Stimulated activated memory B cell treated with anti-CD40 and anti-IgM and Interleukin-4, amounts not matched to agents 10 μg/mL and 1 μg/mL and 100 μg/mL, for 72 hours (primary cell): ENCODE data around the gene SYT3.

Source experiments
- ATAC-seq: fragments of 150-1000 bp; cut with Tn5 transposase; 2 replicates; pipeline ENCODE4 v1.10.0; 2021
- H3K27ac Mint-ChIP-seq: one replicate; pipeline ENCODE4 v1.8.0; 2022; ENCODE audit warnings: mild to moderate bottlenecking, mixed read lengths
- H3K27me3 Mint-ChIP-seq: one replicate; pipeline ENCODE4 v1.8.0; 2022; ENCODE audit warnings: mixed read lengths
- H3K36me3 Mint-ChIP-seq: one replicate; pipeline ENCODE4 v1.8.0; 2022; ENCODE audit warnings: mixed read lengths
- H3K4me1 Mint-ChIP-seq: one replicate; pipeline ENCODE4 v1.8.0; 2022; ENCODE audit warnings: mixed read lengths
- H3K4me3 Mint-ChIP-seq: one replicate; pipeline ENCODE4 v1.8.0; 2022; ENCODE audit warnings: mild to moderate bottlenecking, moderate library complexity, mixed read lengths
- H3K9me3 Mint-ChIP-seq: one replicate; pipeline ENCODE4 v1.8.0; 2022; ENCODE audit warnings: mixed read lengths

The SYT3 gene

DNA sequence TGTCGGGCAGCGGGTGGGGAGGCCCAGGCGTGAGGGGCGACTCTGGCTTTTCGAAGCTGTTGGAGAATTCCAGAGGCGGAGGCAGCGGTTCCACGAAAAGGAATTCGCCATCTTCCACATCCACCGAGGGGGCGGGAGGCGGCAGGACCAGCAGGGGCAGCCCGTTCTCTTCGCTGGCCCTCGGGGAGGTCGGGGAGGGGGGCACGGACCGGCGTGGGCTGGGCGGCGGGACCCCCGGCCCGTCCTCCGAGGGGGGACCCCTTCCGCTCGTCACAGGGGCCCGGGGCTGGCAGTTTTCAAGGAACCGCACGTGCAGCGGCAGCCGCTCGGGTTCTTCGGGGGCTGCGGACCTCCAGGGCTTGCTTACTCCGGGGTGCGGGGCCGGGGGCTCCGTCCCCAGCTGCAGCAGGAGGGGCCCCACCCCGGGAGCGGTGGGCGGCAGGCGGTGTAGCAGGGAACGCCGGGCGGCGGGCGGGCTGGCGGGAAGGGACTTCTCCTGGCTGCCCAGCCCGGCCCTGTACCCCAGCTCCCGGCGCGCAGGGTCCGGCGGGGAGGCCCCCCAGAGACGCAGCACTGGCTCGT lies 27.6 kb upstream of the SYT3 start:
- Mint-ChIP-seq H3K27ac (no peak overlapping the region), H3K36me3 (no peaks in the 10 kb centered on the region), H3K4me1 (no peaks in the 10 kb centered on the region), H3K9me3 (peaks cover 8% of the 10 kb centered on the region), H3K27me3 (peaks cover 70% of the 10 kb centered on the region), H3K4me3 (no peak overlapping the region)
- no peak for ATAC-seq

GRCh38 chr19:50666346-50667176 lies 26.9 kb upstream of the SYT3 start:
- peak; percentile 5 for ATAC-seq
- no peak overlapping the region for H3K27ac Mint-ChIP-seq
- no peaks in the 10 kb centered on the region for H3K36me3 Mint-ChIP-seq
- no peak overlapping the region for H3K4me3 Mint-ChIP-seq
- peaks cover 8% of the 10 kb centered on the region for H3K9me3 Mint-ChIP-seq
- H3K4me1 Mint-ChIP-seq, result no peaks in the 10 kb centered on the region
- H3K27me3 Mint-ChIP-seq, result peaks cover 70% of the 10 kb centered on the region

DNA sequence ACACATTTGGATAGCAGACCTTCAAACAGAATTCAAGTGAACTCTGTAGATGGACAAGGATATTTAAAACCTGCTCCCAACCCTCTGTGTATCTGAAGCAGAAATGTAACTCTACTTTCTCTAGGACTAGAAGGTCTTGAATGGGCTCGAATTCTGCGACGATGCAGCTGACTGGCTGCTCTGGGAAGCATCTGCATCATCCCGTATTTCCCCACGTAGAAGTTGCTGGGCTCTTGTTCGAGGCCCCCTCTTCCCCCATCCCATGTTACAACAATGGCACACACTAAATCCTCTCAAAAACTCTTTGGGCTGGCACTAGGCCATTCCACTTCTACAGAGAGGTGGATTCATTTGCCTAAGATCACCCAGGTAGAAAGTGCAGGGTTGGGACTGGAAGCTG lies 24.5 kb upstream of the SYT3 start:
- H3K27ac Mint-ChIP-seq, result no peak overlapping the region
- no peaks in the 10 kb centered on the region for H3K4me1 Mint-ChIP-seq
- ATAC-seq, result no peak
- no peaks in the 10 kb centered on the region for H3K36me3 Mint-ChIP-seq
- H3K4me3 Mint-ChIP-seq, result no peak overlapping the region
- H3K9me3 Mint-ChIP-seq, result peaks cover 15% of the 10 kb centered on the region
- peaks cover 66% of the 10 kb centered on the region for H3K27me3 Mint-ChIP-seq

GRCh38 chr19:50663482-50663790 lies 23.8 kb upstream of the SYT3 start:
- ATAC-seq, result no peak
- no peak overlapping the region for H3K27ac Mint-ChIP-seq
- H3K9me3 Mint-ChIP-seq, result peaks cover 16% of the 10 kb centered on the region
- H3K4me3 Mint-ChIP-seq, result no peak overlapping the region
- H3K4me1 Mint-ChIP-seq, result peaks cover 2% of the 10 kb centered on the region
- peaks cover 1% of the 10 kb centered on the region for H3K36me3 Mint-ChIP-seq
- peaks cover 66% of the 10 kb centered on the region for H3K27me3 Mint-ChIP-seq

- peaks cover 22% of the 10 kb centered on the region for H3K9me3 Mint-ChIP-seq
- peaks cover 72% of the 10 kb centered on the region for H3K27me3 Mint-ChIP-seq
- no peak for ATAC-seq
- no peak overlapping the region for H3K27ac Mint-ChIP-seq
- H3K4me3 Mint-ChIP-seq, result no peak overlapping the region
- peaks cover 7% of the 10 kb centered on the region for H3K36me3 Mint-ChIP-seq
- H3K4me1 Mint-ChIP-seq, result peaks cover 8% of the 10 kb centered on the region
These were observed 23.2 kb upstream of the SYT3 start for GRCh38 chr19:50662651-50663481.

DNA sequence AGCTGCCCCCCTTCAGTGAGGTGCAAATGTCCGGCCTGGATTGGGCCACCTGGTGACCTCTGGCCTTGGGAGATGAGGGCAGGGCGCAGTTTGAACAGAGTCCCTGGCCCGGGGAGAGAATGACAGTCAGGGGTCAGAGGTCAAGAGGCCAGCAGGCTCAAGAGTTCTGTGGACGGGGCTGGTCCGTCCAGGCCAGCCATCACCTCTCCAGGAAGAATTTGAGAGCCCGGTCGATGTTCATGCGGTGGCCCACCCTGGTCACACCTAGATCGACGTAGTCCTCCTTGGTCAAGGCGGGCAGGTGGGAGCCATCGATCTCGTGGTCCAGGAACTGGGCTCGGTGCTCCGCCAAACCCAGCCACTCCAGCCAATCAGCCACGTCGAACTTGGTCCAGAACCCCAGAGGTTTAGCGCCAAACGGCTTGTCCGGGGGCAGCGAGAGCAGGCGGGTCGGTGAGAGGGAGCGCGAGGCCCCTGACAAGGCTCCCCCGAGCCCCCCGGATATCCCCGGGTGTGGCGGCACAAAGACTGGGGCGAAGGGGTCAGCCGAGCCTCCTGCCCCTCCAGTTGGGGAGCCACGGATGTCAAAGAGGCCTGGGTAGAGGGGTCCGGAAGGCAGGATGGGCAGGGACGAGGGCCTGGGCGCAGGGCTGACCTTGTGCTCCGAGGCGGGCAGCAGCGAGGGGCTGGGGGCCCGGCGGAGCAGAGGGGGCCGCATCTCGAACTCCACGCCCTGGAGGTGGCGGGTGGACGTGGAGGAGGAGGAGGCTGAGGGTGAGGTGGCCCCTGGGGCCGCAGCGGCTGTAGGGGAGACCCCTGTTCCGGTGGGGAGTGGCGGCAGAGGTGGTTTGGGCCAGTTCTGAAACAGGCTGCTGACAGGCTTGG lies 22.3 kb upstream of the SYT3 start:
- no peak for ATAC-seq
- peaks cover 10% of the 10 kb centered on the region for H3K4me1 Mint-ChIP-seq
- H3K4me3 Mint-ChIP-seq, result no peak overlapping the region
- no peak overlapping the region for H3K27ac Mint-ChIP-seq
- peaks cover 22% of the 10 kb centered on the region for H3K9me3 Mint-ChIP-seq
- H3K27me3 Mint-ChIP-seq, result peaks cover 81% of the 10 kb centered on the region
- H3K36me3 Mint-ChIP-seq, result peaks cover 10% of the 10 kb centered on the region

DNA sequence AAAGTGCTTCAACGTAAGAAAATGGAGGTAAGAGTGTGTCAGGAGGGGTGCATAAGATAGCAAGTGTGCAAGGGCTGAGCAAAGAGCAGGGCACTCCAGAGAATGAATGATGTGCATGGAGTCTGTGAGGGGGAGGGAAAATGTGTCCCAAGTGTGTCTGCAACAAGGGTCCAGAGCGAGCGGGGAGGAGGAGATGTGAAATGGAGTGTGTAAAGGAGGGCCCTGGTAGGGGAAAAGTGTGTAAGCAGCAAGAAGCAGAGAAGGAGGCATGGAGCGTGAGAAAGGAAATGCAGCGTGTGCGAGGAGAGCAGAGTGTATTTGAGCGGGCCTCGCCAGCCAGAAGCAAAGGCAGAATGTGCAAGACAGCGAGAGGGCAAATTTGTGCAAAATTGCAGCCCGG lies 21.3 kb upstream of the SYT3 start:
- Mint-ChIP-seq H3K27me3 (peaks cover 87% of the 10 kb centered on the region), H3K4me1 (peaks cover 10% of the 10 kb centered on the region), H3K27ac (no peak overlapping the region), H3K4me3 (no peak overlapping the region), H3K9me3 (peaks cover 25% of the 10 kb centered on the region), H3K36me3 (peaks cover 10% of the 10 kb centered on the region)
- ATAC-seq, result no peak

DNA sequence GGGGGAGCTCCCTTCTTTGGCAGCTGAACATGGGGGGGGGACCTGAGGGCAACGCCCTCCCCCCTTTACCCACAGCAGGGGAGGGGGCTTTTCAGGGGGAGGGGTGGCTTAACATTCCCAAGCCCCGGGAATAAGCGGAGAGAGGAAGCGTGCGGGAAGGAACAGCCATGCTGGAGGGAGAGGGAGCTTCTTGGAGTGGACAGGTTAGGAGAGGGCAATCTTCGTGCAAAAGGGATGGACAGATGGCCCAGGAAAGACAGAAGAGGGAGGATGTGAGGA lies 20.3 kb upstream of the SYT3 start:
- peaks cover 10% of the 10 kb centered on the region for H3K4me1 Mint-ChIP-seq
- ATAC-seq, result no peak
- peaks cover 28% of the 10 kb centered on the region for H3K9me3 Mint-ChIP-seq
- no peak overlapping the region for H3K4me3 Mint-ChIP-seq
- H3K27ac Mint-ChIP-seq, result no peak overlapping the region
- H3K27me3 Mint-ChIP-seq, result peaks cover 87% of the 10 kb centered on the region
- peaks cover 13% of the 10 kb centered on the region for H3K36me3 Mint-ChIP-seq

DNA sequence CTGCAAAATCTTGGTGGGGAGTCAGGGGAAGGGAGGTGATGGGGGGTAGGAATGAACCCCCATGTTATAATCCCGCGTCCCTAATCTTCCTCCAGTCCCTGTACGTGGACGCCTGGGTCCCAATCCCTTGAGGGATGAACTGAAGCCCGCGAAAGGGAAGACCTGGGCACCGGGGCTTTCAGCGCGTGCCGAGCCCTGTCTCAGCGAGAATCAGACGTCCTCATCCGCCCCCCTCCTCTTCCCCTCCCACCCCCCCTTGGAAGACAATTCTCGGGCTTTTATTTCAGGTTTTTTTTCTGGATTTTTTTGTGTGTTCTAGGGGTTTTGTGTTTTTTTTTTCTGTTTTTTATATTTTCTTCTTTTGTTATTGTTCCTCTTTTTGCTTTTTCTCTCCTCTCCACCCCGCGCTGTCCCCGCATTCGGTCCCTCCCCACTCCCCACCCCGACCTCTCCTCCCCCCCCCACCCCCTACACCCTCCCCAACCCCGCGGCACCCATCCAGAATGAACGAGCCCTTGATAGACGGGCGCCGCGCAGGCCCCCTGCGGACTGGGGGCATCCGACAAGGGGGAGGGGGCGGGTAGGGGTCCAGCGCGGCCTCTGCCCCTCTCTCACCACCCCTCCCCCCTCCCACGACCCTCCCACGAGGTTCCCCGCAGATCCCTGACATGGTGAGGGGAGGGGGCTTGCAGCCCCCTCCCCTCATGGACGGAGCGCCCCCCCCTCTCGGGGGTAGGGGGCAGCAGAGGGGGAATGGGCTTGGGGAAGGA lies 19.8 kb upstream of the SYT3 start:
- ATAC-seq, result no peak
- Mint-ChIP-seq H3K36me3 (peaks cover 16% of the 10 kb centered on the region), H3K4me3 (no peak overlapping the region), H3K27ac (no peak overlapping the region), H3K4me1 (peaks cover 10% of the 10 kb centered on the region), H3K9me3 (peaks cover 33% of the 10 kb centered on the region), H3K27me3 (peaks cover 87% of the 10 kb centered on the region)

- Mint-ChIP-seq H3K27ac (peak overlapping the region; percentile 49), H3K27me3 (peaks cover 88% of the 10 kb centered on the region), H3K9me3 (peaks cover 30% of the 10 kb centered on the region), H3K36me3 (peaks cover 16% of the 10 kb centered on the region), H3K4me3 (peak overlapping the region; percentile 85), H3K4me1 (peaks cover 10% of the 10 kb centered on the region)
- peak; percentile 62 for ATAC-seq
These were observed 19.0 kb upstream of the SYT3 start for GRCh38 chr19:50658441-50659317.

GRCh38 chr19:50657712-50658440 lies 18.2 kb upstream of the SYT3 start:
- peak; percentile 84 for ATAC-seq
- peaks cover 27% of the 10 kb centered on the region for H3K9me3 Mint-ChIP-seq
- H3K4me1 Mint-ChIP-seq, result peaks cover 10% of the 10 kb centered on the region
- peak overlapping the region; percentile 49 for H3K27ac Mint-ChIP-seq
- peak overlapping the region; percentile 85 for H3K4me3 Mint-ChIP-seq
- peaks cover 16% of the 10 kb centered on the region for H3K36me3 Mint-ChIP-seq
- peaks cover 93% of the 10 kb centered on the region for H3K27me3 Mint-ChIP-seq

GRCh38 chr19:50657222-50657669 lies 17.6 kb upstream of the SYT3 start:
- peaks cover 16% of the 10 kb centered on the region for H3K36me3 Mint-ChIP-seq

DNA sequence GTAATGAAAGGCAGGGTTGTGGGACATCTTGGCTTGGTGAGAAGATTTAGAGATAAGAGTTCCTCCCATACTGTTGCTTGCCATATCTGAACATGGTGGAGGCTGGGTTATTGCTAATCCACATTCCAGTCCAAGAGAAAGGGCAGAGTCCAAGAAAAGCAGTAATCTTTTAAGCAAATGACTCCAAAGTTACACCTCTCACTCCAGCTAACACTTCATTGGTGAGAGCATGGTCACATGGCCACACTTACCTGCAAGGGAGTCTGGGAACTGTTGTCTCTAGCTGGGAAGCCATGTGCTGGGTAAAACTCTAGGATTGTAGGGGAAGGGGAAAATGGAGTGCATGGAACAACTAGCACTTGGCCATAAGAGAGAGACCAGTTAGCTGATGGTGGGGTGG lies 15.2 kb upstream of the SYT3 start:
- peaks cover 10% of the 10 kb centered on the region for H3K4me1 Mint-ChIP-seq
- H3K27me3 Mint-ChIP-seq, result peaks cover 83% of the 10 kb centered on the region
- no peak overlapping the region for H3K4me3 Mint-ChIP-seq
- ATAC-seq, result no peak
- H3K9me3 Mint-ChIP-seq, result peaks cover 21% of the 10 kb centered on the region
- H3K36me3 Mint-ChIP-seq, result peaks cover 16% of the 10 kb centered on the region
- H3K27ac Mint-ChIP-seq, result no peak overlapping the region

More at GRCh38 chr19:50657222-50657669, 17.6 kb upstream of the SYT3 start:
- peaks cover 93% of the 10 kb centered on the region for H3K27me3 Mint-ChIP-seq
- H3K4me3 Mint-ChIP-seq, result no peak overlapping the region
- no peak overlapping the region for H3K27ac Mint-ChIP-seq
- peaks cover 25% of the 10 kb centered on the region for H3K9me3 Mint-ChIP-seq
- no peak for ATAC-seq
- H3K4me1 Mint-ChIP-seq, result peaks cover 10% of the 10 kb centered on the region
